ENCODE results near the gene TXNL4A.

- TF ChIP-seq, protein P1, sequence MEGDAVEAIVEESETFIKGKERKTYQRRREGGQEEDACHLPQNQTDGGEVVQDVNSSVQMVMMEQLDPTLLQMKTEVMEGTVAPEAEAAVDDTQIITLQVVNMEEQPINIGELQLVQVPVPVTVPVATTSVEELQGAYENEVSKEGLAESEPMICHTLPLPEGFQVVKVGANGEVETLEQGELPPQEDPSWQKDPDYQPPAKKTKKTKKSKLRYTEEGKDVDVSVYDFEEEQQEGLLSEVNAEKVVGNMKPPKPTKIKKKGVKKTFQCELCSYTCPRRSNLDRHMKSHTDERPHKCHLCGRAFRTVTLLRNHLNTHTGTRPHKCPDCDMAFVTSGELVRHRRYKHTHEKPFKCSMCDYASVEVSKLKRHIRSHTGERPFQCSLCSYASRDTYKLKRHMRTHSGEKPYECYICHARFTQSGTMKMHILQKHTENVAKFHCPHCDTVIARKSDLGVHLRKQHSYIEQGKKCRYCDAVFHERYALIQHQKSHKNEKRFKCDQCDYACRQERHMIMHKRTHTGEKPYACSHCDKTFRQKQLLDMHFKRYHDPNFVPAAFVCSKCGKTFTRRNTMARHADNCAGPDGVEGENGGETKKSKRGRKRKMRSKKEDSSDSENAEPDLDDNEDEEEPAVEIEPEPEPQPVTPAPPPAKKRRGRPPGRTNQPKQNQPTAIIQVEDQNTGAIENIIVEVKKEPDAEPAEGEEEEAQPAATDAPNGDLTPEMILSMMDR (IDR thresholded peaks at IDR 0.05), result no peak
- no peak for TF ChIP-seq EZH2phosphoT487 (IDR thresholded peaks at IDR 0.05)
- TF ChIP-seq EZH2 (IDR thresholded peaks at IDR 0.05), result no peak
Observed at GRCh38 chr18:79935098-79935480, 53.3 kb downstream of the TXNL4A start.
